WERI-Rb-1 (cell line): ENCODE results near the gene SPOCK1.

Experiments
- DNase-seq: peaks from one replicate; pipeline ENCODE4 v3.0.0-alpha.2; 2020
- H3K27ac ChIP-seq: fragments of 250-450 bp; sonication (Bioruptor Pico); 2 replicates; pipeline ENCODE4 v1.5.1; 2020; ENCODE audit warnings: mild to moderate bottlenecking, moderate library complexity
- H3K27me3 ChIP-seq: fragments of 250-450 bp; sonication (Bioruptor Pico); 2 replicates; pipeline ENCODE4 v1.5.1; 2021; ENCODE audit warnings: mild to moderate bottlenecking, low read depth, moderate library complexity; ENCODE audit not compliant: insufficient read depth, severe bottlenecking
- H3K36me3 ChIP-seq: fragments of 250-450 bp; sonication (Bioruptor Pico); 2 replicates; pipeline ENCODE4 v1.5.1; 2020; ENCODE audit warnings: mild to moderate bottlenecking, moderate library complexity
- H3K4me3 ChIP-seq: 2 replicates; pipeline ENCODE4 v1.5.1; 2011; ENCODE audit warnings: low read depth, mild to moderate bottlenecking, control low read depth, low read length
- H3K9me3 ChIP-seq: fragments of 250-450 bp; sonication (Bioruptor Pico); 2 replicates; pipeline ENCODE4 v1.5.1; 2021; ENCODE audit warnings: mild to moderate bottlenecking, moderate library complexity; ENCODE audit not compliant: severe bottlenecking
- CTCF ChIP-seq: IDR thresholded peaks from 2 replicates; pipeline ENCODE4 v1.5.1; 2011; ENCODE audit warnings: low read depth, mild to moderate bottlenecking, control low read depth, inconsistent platforms, low read length

The SPOCK1 gene

GRCh38 chr5:137014731-137015130 is 484.4 kb downstream of the SPOCK1 start:
- Histone ChIP-seq H3K4me3 (no peak overlapping the region), H3K9me3 (no peaks in the 10 kb centered on the region), H3K27me3 (no peaks in the 10 kb centered on the region), H3K27ac (no peak overlapping the region), H3K36me3 (no peaks in the 10 kb centered on the region)
- DNase-seq, result no peak
- TF ChIP-seq CTCF, result no peak

GRCh38 chr5:137010226-137010625 is 488.9 kb downstream of the SPOCK1 start:
- TF ChIP-seq CTCF, result no peak

GRCh38 chr5:137004279-137004678 is 494.8 kb downstream of the SPOCK1 start:
- H3K27ac ChIP-seq, result no peak overlapping the region
- no peaks in the 10 kb centered on the region for H3K27me3 ChIP-seq
- H3K9me3 ChIP-seq, result no peaks in the 10 kb centered on the region
- TF ChIP-seq CTCF, result no peak
- no peaks in the 10 kb centered on the region for H3K36me3 ChIP-seq
- H3K4me3 ChIP-seq, result no peak overlapping the region
- no peak for DNase-seq

More at GRCh38 chr5:137010226-137010625, 488.9 kb downstream of the SPOCK1 start:
- Histone ChIP-seq H3K36me3 (no peaks in the 10 kb centered on the region), H3K27ac (no peak overlapping the region), H3K4me3 (no peak overlapping the region), H3K27me3 (no peaks in the 10 kb centered on the region), H3K9me3 (no peaks in the 10 kb centered on the region)
- DNase-seq, result no peak

- Histone ChIP-seq H3K4me3 (no peak overlapping the region), H3K36me3 (no peaks in the 10 kb centered on the region), H3K27ac (no peak overlapping the region), H3K27me3 (no peaks in the 10 kb centered on the region), H3K9me3 (peaks cover 5% of the 10 kb centered on the region)
- DNase-seq, result no peak
- no peak for TF ChIP-seq CTCF
Measured at GRCh38 chr5:137001026-137001569, 498.0 kb downstream of the SPOCK1 start.

- H3K27ac ChIP-seq, result no peak overlapping the region
- TF ChIP-seq CTCF, result no peak
- H3K9me3 ChIP-seq, result peaks cover 5% of the 10 kb centered on the region
- DNase-seq, result no peak
- no peaks in the 10 kb centered on the region for H3K36me3 ChIP-seq
- no peaks in the 10 kb centered on the region for H3K27me3 ChIP-seq
- no peak overlapping the region for H3K4me3 ChIP-seq
Measured at GRCh38 chr5:136999787-137000186, 499.3 kb downstream of the SPOCK1 start.

GRCh38 chr5:136998854-136999357 is 500.2 kb downstream of the SPOCK1 start:
- no peak overlapping the region for H3K27ac ChIP-seq
- H3K36me3 ChIP-seq, result no peaks in the 10 kb centered on the region
- peaks cover 5% of the 10 kb centered on the region for H3K9me3 ChIP-seq
- H3K27me3 ChIP-seq, result no peaks in the 10 kb centered on the region
- no peak for DNase-seq
- H3K4me3 ChIP-seq, result no peak overlapping the region
- no peak for TF ChIP-seq CTCF
